ENCODE results near the gene FAM221A.
"Not testable (repeated sequence)": the region's sequence is repeated elsewhere in the genome, so short reads cannot be mapped to it uniquely, and the experiment has no call there.

The FAM221A gene

GRCh38 chr7:23680414-23681405 is 711 bp downstream of the FAM221A start:
- in situ Hi-C loops (cut with HindIII; ENCODE audit: low pct_unique_long_range_greater_than_20kb, low sequenced_read_pairs): no loop called here
- peak; percentile 38 to 88 for DNase-seq (ENCODE audit: low read depth in 1 of 2, low spot score in 1 of 2)
- no peak for TF ChIP-seq JUND (IDR thresholded peaks at IDR 0.05; ENCODE audit: low read depth)

- DNase-seq (ENCODE audit: low read depth in 1 of 2, low spot score in 1 of 2); in situ Hi-C loops (cut with HindIII; ENCODE audit: low pct_unique_long_range_greater_than_20kb, low sequenced_read_pairs): not testable (repeated sequence)
These were observed 4.0 kb downstream of the FAM221A start for GRCh38 chr7:23684041-23684440.

GRCh38 chr7:23685731-23686130 is 5.7 kb downstream of the FAM221A start:
- DNase-seq (ENCODE audit: low read depth in 1 of 2, low spot score in 1 of 2): peak in 1 of 2 experiments; percentile 40

GRCh38 chr7:23687011-23687410 is 7.0 kb downstream of the FAM221A start:
- in situ Hi-C loops (cut with HindIII; ENCODE audit: low pct_unique_long_range_greater_than_20kb, low sequenced_read_pairs): no loop called here
- DNase-seq (ENCODE audit: low read depth in 1 of 2, low spot score in 1 of 2): peak; percentile 44 to 55
- peak; percentile 58; the same call in 1 of the 2 replicates for TF ChIP-seq JUND (IDR thresholded peaks at IDR 0.05; ENCODE audit: low read depth)

More at GRCh38 chr7:23685731-23686130, 5.7 kb downstream of the FAM221A start:
- no peak for TF ChIP-seq JUND (IDR thresholded peaks at IDR 0.05; ENCODE audit: low read depth)
- in situ Hi-C loops (cut with HindIII; ENCODE audit: low pct_unique_long_range_greater_than_20kb, low sequenced_read_pairs): no loop called here

- in situ Hi-C loops (cut with HindIII; ENCODE audit: low pct_unique_long_range_greater_than_20kb, low sequenced_read_pairs): no loop called here
- no peak for TF ChIP-seq JUND (IDR thresholded peaks at IDR 0.05; ENCODE audit: low read depth)
- DNase-seq (ENCODE audit: low read depth in 1 of 2, low spot score in 1 of 2): no peak
These were observed 9.2 kb downstream of the FAM221A start for GRCh38 chr7:23689165-23689564.

GRCh38 chr7:23691320-23691719 is 11.3 kb downstream of the FAM221A start:
- no peak for TF ChIP-seq JUND (IDR thresholded peaks at IDR 0.05; ENCODE audit: low read depth)
- peak; percentile 26 to 93 for DNase-seq (ENCODE audit: low read depth in 1 of 2, low spot score in 1 of 2)
- in situ Hi-C loops (cut with HindIII; ENCODE audit: low pct_unique_long_range_greater_than_20kb, low sequenced_read_pairs): no loop called here

- TF ChIP-seq JUND (IDR thresholded peaks at IDR 0.05; ENCODE audit: low read depth): no peak
- in situ Hi-C loops (cut with HindIII; ENCODE audit: low pct_unique_long_range_greater_than_20kb, low sequenced_read_pairs): no loop called here
- no peak for DNase-seq (ENCODE audit: low read depth in 1 of 2, low spot score in 1 of 2)
These were observed 13.2 kb downstream of the FAM221A start for GRCh38 chr7:23693224-23693623.

GRCh38 chr7:23696916-23697441 is 17.0 kb downstream of the FAM221A start:
- in situ Hi-C loops (cut with HindIII; ENCODE audit: low pct_unique_long_range_greater_than_20kb, low sequenced_read_pairs): no loop called here
- no peak for TF ChIP-seq JUND (IDR thresholded peaks at IDR 0.05; ENCODE audit: low read depth)
- peak in 1 of 2 experiments; percentile 77 for DNase-seq (ENCODE audit: low read depth in 1 of 2, low spot score in 1 of 2)

- in situ Hi-C loops (cut with HindIII; ENCODE audit: low pct_unique_long_range_greater_than_20kb, low sequenced_read_pairs): no loop called here
- no peak for TF ChIP-seq JUND (IDR thresholded peaks at IDR 0.05; ENCODE audit: low read depth)
- DNase-seq (ENCODE audit: low read depth in 1 of 2, low spot score in 1 of 2): no peak
These were observed 18.8 kb downstream of the FAM221A start for GRCh38 chr7:23698822-23699221.

- TF ChIP-seq JUND (IDR thresholded peaks at IDR 0.05; ENCODE audit: low read depth): no peak
- in situ Hi-C loops (cut with HindIII; ENCODE audit: low pct_unique_long_range_greater_than_20kb, low sequenced_read_pairs): no loop called here
- no peak for DNase-seq (ENCODE audit: low read depth in 1 of 2, low spot score in 1 of 2)
These were observed 20.0 kb downstream of the FAM221A start for GRCh38 chr7:23700046-23700445.

- in situ Hi-C loops (cut with HindIII; ENCODE audit: low pct_unique_long_range_greater_than_20kb, low sequenced_read_pairs): no loop called here
- DNase-seq (ENCODE audit: low read depth in 1 of 2, low spot score in 1 of 2): no peak
- TF ChIP-seq JUND (IDR thresholded peaks at IDR 0.05; ENCODE audit: low read depth): no peak
These were observed 29.2 kb downstream of the FAM221A start for GRCh38 chr7:23709081-23709750.

GRCh38 chr7:23710000-23710399 is 30.0 kb downstream of the FAM221A start, which contains the start of gene STK31:
Gene STK31, plus strand, starts transcription at chr7:23710219. Its CDS starts 67 bp downstream, at chr7:23710286.
- TF ChIP-seq JUND (IDR thresholded peaks at IDR 0.05; ENCODE audit: low read depth): no peak
- DNase-seq (ENCODE audit: low read depth in 1 of 2, low spot score in 1 of 2): no peak
- in situ Hi-C loops (cut with HindIII; ENCODE audit: low pct_unique_long_range_greater_than_20kb, low sequenced_read_pairs): no loop called here

Measured in T47D (cell line).